GM19455 (cell line): ENCODE results near the gene CNTRL.
"Not testable (repeated sequence)": the region's sequence is repeated elsewhere in the genome, so short reads cannot be mapped to it uniquely, and the experiment has no call there.

Experiments
- ATAC-seq: cut with Tn5 transposase; IDR thresholded peaks from one replicate; pipeline ENCODE4 v1.9.1; 2021; ENCODE audit not compliant: unreplicated experiment

The CNTRL gene

GRCh38 chr9:121179373-121179721, 104.6 kb downstream of the CNTRL start:
- ATAC-seq: not testable (repeated sequence)

DNA sequence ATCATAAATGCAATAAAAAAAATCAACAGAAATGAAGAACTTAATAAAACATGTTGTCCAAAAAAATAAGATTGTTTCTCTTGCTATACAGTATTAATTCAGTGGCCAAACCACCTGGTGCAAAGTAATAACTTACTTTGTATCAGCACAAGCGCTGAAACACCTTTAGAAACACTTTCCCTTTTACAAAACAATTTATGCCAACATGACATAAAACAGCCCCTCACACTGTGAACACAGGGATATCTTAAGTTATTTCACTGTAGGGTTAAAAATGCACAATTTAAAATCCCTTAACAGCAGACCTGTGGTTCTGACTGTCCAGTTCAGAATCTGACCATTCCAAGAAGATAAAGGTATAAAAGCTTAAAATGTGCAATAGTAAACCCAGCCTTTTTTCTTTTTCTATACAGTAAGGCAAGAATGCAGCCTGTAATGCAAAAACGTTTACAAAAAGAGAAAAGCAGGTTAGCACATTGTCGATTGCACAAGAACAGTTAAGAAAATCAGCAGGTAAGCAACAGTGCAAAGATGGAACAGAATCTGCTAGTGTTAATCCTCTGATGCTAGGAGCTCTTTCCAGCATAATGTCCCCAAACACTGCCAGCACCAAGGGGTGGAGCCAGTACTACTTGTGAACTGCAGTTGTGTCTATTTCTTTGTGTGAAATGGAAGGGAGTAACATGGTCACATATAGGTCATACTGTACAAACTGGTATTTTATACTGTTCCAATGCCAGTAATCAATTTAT, 105.4 kb downstream of the CNTRL start:
- no peak for ATAC-seq

DNA sequence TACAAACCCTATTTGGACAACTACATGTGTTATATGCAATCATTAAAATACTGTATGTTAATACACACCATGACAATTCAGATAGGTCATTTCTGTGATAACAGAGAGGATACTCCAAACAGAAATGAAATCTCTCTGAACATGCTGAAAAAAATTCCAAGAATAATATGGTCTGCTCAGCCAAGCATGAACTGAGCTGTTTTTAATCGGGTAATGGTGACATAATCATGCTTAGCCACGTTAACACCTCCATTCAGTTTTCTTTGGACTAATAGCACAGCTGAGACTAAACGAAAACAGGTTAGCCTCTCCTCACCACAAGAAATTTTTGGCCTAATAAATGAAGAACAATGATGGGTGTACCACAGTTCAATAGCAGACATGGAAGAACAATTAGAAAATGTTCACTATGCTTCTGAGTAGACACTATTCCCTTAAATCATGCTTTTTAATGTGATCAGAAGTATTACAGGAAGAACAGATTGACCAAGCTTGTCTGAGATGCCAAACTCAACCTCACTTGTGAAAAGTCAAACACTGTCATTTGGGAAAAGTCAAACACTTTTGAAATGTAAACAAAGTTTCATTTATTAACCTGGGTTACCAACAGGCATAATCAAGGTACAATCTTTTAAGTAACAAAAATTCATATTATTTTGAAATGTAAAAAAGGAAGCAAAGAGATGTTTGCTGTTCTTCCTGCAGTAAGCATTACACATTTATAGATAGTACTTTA, 107.5 kb downstream of the CNTRL start:
- no peak for ATAC-seq

DNA sequence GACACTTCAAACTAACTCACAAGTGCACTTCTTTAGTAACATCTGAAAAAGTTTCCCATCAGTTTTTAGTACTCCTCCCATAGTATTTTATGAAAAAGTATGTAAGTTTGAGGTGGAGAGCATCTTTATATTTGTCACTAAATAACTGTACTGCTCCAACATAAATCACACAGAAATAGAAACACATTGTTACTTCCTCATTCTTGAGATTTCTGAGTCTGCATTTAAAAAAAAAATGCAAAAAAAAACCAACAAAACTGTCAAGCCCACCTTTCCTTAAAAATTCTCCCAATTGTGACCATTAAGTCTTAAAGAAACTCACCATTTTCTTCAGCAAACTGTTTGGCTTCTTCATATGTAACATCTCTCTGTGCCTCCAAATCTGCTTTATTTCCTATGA, 108.2 kb downstream of the CNTRL start:
- ATAC-seq: no peak

- no peak for ATAC-seq
Measured at GRCh38 chr9:121183666-121184423, 109.1 kb downstream of the CNTRL start.

DNA sequence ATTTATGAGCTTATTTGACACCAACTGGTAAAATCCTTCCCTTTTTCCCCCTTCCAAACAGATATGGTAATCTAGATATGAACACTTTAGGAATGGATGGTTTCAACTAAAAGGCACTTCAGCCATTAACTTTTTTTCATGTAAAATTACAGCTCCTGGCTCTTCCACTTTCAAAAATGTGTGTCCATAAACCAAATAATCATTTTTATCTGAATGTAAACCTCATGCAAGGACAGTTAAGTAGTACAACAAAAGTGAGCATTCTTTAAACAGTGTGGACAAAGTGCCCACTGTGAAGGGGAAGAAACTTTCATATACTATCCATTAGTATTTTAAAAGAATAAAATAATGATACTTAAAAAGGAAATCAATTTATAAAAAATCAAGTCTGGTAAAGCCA, 109.7 kb downstream of the CNTRL start:
- no peak for ATAC-seq

DNA sequence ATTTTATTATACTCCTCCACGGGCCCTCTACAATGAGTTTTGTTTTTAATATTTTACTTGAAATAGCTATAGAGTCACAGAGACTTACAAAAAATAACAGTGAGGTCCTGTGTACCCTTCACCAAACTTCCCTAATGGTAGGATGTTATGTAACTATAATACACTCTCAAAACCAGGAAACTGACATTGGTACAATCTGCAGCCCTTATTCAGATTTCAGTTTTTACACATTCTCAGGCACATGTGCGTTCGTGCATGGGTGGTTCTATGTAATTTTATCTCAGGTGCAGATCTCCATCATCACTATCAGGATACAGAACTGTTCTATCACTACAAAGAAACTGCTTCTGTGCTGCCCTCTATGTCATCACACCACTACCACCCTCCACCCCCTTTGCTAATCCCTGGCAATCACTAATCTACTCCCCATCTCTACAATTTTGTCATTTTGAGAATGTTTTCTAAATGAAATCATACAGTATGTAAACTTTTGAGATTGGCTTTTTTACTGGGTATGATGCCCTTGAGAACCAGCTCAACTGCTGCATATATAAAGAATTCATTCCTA, 110.5 kb downstream of the CNTRL start:
- no peak for ATAC-seq

DNA sequence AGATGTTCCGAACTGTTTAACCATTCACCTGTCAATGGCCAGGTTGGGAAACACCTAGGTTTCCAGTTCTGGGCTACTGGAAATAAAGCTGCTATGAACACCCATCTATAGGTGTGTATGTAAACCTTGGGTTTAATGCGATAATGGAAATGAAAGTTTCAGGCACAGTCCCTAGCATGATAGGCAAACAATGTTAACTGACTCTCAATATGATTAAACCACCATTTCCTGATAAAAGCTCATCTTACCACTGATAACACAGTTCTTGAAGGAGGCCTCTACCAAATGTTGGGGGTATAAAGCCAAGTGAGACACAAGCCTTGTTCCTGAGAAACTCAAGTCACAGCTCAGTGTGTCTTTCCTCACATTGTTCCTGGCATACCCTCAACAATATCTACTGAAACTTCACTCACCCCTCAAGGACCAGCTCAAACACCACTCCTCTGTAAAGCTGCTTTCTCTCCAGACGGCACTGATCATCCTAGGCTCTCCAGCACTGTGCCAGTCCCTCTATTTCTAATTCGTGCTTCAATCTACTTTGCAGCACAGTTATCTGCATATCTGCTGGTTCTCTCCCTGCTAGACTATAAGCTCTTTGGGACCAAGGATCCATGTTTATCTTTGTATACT, 111.1 kb downstream of the CNTRL start:
- no peak for ATAC-seq

DNA sequence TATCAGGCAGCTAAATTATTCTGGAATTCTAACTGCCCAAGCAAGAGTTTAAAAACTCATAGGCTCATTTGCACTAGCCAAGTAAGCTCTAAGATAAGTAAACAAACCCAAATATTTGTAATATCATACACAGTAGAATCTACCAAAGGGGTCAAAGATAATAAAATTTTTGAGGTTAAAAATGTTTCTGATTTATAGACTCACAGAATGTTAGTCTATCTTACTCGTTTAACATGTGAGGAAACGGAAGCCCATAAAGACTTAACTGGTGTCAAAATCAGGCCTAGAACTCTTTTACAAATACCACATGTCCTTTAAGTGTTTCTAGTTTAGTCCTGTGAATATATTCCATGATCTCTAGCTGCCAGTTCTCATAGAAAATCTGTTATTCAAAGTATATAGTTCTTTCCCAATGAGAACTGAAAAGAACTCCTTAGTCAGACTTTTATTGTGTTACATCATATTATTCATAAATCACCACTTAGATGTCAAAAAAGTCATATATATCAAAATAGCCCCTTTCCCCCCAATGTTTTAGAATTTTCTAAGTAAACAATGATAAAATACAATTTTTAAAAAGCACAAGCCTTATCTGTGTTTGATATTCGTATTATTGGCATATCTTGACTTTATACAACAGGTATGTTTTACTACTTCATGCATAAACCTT, 113.0 kb downstream of the CNTRL start:
- no peak for ATAC-seq

- no peak for ATAC-seq
Measured at GRCh38 chr9:121189006-121189405, 114.3 kb downstream of the CNTRL start.

DNA sequence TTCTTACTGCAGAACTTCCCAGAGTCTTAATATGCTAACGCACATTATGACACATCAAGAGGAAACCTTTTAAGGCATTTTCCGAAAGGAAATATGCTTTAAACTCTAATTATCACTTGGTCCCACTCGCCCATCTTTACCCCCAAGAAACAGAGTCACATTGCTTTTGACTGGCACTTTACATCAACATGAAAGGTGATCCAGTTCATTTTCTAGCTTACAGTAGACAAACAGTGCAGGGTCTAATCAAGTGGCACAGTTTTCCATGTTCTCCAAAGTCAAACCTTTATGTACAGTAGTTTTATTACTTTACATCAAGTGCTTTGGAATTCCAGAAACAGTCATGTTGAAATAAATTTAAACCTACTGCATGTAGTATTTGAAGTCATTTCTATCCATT, 114.9 kb downstream of the CNTRL start:
- ATAC-seq: no peak

DNA sequence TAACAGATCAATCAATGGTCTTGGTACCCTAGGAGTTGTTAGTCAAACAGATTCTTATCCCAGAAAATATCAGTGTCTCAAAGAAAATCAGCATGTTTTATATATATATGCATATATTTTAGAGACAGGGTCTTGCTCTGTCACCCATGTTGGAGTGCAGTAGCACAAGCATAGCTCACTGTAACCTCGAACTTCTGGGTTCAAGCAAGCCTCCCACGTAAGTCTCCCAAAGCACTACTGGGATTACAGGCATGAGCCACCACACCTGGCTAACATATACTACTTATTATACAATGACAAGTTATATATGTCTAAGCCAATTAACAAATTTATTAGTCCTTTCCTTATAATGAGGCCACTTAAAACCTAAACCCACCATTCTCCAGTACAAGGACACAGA, 116.5 kb downstream of the CNTRL start:
- no peak for ATAC-seq

GRCh38 chr9:121192518-121192917, 117.8 kb downstream of the CNTRL start:
- no peak for ATAC-seq

DNA sequence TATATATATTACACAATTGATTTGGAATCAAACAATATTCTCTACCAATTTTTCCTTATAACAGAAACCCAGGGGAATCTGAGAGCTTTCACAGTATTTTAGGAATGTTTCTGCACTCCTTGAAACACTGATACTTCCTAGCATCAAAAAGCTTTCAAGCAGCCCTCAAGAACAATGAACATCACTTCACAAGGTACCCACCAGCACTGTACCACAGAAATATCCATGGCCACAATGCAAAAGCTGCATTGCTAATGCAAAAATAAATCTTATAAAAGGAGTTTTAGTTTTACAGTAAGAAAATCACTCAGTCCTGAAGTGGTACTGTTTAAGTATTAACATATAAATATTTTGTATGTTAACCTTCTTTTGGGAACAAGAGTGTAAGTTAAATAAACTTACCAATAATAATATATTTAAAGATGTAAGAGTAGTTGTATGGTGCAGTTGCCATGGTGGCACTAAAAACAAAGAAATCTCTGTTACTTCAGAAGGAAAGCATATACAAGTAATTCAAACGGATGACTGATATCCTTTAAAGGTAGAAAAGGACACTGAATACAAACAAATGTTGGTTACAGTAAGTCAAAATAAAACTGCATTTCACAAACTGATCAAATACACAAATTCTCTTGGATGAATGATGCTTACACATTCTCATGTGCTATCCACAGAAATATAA, 118.3 kb downstream of the CNTRL start:
- no peak for ATAC-seq

- no peak for ATAC-seq
Measured at GRCh38 chr9:121194730-121195129, 120.0 kb downstream of the CNTRL start.

DNA sequence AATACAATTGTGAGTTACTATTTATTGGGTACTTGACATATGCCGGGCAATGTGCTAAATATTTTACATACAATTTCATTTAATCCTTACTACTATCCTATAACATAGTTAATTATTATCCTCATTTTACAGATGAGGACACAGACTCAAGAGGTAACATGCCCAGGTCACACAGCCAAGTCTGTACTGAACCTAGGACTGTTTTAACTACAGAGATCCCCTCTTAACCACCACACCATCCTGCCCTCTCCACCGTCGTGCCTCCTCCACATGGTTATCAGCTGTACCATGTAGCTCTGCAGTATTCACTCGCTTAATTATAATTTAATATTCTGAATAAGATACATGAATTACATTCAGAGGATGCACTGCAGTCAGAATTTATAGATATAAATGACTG, 121.6 kb downstream of the CNTRL start:
- ATAC-seq: no peak

DNA sequence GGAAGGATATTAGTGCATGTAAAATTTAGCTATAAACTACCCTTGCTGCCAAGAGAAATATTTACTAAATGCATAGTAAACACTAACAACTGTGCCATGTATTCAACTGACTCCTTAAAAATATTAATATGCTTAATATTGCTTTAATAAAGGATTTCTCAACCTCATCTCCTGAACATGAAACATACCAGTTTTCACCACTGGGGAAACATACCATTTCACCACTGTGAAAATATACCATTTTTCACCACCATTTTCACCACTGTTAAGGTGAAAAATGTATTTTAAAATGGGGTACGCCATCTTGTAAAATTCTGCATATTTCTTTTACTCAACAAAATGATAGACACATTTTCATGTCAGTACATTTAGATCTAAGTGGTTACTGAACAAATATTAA, 122.4 kb downstream of the CNTRL start:
- no peak for ATAC-seq

DNA sequence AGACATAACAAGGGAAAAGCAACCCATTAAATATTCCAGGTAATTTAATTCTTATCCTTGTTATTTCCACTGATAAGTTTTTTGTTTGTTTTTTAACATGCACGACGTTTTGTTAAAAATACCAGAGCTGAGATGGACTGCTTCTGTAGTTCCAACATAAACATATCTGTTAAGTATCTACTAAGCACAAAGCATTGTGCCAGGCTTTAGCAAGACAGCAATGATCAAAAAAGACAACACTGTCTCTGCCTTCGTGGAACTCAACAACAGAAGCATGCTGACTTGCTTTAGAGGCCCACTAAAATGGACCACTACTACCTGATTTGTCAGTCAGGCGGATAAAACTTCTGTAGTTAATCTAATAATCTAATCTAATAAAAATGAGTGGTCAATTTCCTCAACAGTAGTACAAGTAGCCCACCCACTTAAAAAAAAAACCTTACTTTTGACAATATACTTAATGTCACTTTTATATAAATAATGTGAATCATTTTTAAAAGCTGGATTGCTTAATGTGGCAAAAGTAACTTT, 123.8 kb downstream of the CNTRL start:
- no peak for ATAC-seq

DNA sequence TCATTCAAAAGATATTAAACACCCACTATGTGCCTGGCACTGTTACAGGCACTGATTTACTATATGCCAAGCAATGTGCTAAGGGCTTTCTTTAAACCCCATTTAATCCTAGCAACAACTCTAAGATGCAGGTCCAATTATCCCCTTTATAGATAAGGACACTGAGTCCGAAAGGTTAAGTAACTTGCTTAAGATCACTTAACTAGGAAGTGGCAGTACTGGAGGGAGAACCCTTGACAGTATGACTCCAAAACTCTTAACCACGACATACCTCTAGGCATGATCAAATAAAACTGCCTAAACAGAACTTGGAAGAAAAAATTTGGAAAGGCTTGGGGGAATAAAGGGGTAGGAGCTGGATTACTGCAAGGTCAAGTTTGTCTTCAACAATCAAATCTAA, 125.2 kb downstream of the CNTRL start:
- ATAC-seq: no peak

GRCh38 chr9:121200356-121200755, 125.6 kb downstream of the CNTRL start:
- no peak for ATAC-seq
